ENCODE results near the gene CERS3. TPM values are rescaled to one million over a fixed set of nuclear protein-coding genes. Genes with fewer than 3 reads are reported as not detected.

The CERS3 gene
- total and polyA plus RNA-seq, 2 donors (not counting 1 experiment from before 2014, with no cell fraction given), result 0.12 to 0.34 TPM

GRCh38 chr15:100472736-100473135 is 56.0 kb downstream of the CERS3 start:
- no peak overlapping the region for H3K27ac ChIP-seq (ENCODE audit: low read length in 2 of 2)
- H3K9ac ChIP-seq (ENCODE audit: low read length), result no peak overlapping the region
- Mint-ChIP-seq H3K4me1 (no peaks in the 10 kb centered on the region), H3K4me3 (no peak overlapping the region), H3K27me3 (peaks cover 10% of the 10 kb centered on the region), H3K9me3 (ENCODE audit: insufficient read depth) (peaks cover 14% of the 10 kb centered on the region), H3K27ac (no peak overlapping the region)
- ATAC-seq (ENCODE audit: low read depth) (no peak), DNase-seq (no peak)
- ChIA-PET CTCF (no interaction called here), POLR2A (no interaction called here)
- intact Hi-C loops (cut with micrococcal nuclease), result no loop called here
- H3K4me1 ChIP-seq (ENCODE audit: control insufficient read depth in 2 of 2, insufficient read depth in 2 of 2, low read length in 2 of 2), result no peaks in the 10 kb centered on the region
- H3K79me2 ChIP-seq (ENCODE audit: control insufficient read depth, insufficient read depth, low read length), result no peaks in the 10 kb centered on the region
- H3K36me3 ChIP-seq (replicated peaks in 1 of 2; ENCODE audit: control extremely low read depth in 1 of 2, control insufficient read depth in 1 of 2, extremely low read depth in 1 of 2, insufficient read depth in 2 of 2, low read length in 1 of 2), result no peaks in the 10 kb centered on the region
- H2AFZ ChIP-seq (ENCODE audit: insufficient read depth, low read depth, low read length, poor library complexity, severe bottlenecking), result no peak overlapping the region
- WGBS (ENCODE audit: insufficient coverage), result no CpG with 5 or more reads among the region's 5 CpGs
- TF ChIP-seq EZH2 (IDR thresholded peaks at IDR 0.05; ENCODE audit: borderline replicate concordance, insufficient read depth, low read depth, low read length, poor library complexity, severe bottlenecking) (no peak), CTCF (IDR thresholded peaks at IDR 0.05) (no peak)
- peaks cover 0 to 4% (median 0%) of the 10 kb centered on the region in 4 experiments for H3K27me3 ChIP-seq (replicated peaks in 1 of 4; ENCODE audit: control extremely low read depth in 1 of 4, control insufficient read depth in 3 of 4, insufficient read depth in 4 of 4, low read length in 3 of 4)
- no peaks in the 10 kb centered on the region for H4K20me1 ChIP-seq (ENCODE audit: control insufficient read depth, insufficient read depth, low read length, poor library complexity, severe bottlenecking)
- H3K4me2 ChIP-seq (replicated peaks; ENCODE audit: low read depth, low read length, poor library complexity, severe bottlenecking), result no peak overlapping the region
- peaks cover 2 to 10% (median 3%) of the 10 kb centered on the region in 3 donors for H3K9me3 ChIP-seq (ENCODE audit: control extremely low read depth in 1 of 3, control insufficient read depth in 2 of 3, insufficient read depth in 1 of 3, low read length in 2 of 3)
- no peak overlapping the region for H3K4me3 ChIP-seq (ENCODE audit: control extremely low read depth in 1 of 5, extremely low read depth in 1 of 5, insufficient read depth in 1 of 5, low read depth in 2 of 5, low read length in 4 of 5)

DNA sequence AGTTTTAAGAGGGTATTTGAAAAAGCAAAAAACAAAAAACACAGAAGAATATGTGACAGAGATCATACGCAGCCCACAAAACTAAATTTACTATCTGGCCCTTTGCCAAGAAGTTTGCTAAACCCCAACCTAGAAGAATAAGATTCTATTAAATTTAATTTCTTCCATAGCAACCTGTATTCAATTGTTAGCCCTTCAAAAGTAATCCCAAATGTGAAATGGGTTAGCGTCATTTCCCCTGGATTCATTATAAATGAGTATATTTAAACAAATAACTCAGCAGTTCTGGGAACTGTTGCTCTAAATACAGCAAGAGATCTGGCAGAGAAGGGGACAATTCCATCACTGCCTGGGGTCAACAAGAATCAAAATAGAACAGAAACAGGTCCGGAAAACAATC is 56.8 kb downstream of the CERS3 start:
- WGBS (ENCODE audit: insufficient coverage), result no CpG with 5 or more reads among the region's 3 CpGs
- no peaks in the 10 kb centered on the region for H4K20me1 ChIP-seq (ENCODE audit: control insufficient read depth, insufficient read depth, low read length, poor library complexity, severe bottlenecking)
- H3K9me3 Mint-ChIP-seq (ENCODE audit: insufficient read depth), result peaks cover 12% of the 10 kb centered on the region
- peaks cover 1 to 5% (median 2%) of the 10 kb centered on the region in 3 donors for H3K9me3 ChIP-seq (ENCODE audit: control extremely low read depth in 1 of 3, control insufficient read depth in 2 of 3, insufficient read depth in 1 of 3, low read length in 2 of 3)
- H3K27me3 ChIP-seq (replicated peaks in 1 of 4; ENCODE audit: control extremely low read depth in 1 of 4, control insufficient read depth in 3 of 4, insufficient read depth in 4 of 4, low read length in 3 of 4), result peaks cover 0 to 4% (median 0%) of the 10 kb centered on the region in 4 experiments
- ChIA-PET POLR2A (no interaction called here), CTCF (no interaction called here)
- H3K4me1 Mint-ChIP-seq, result no peaks in the 10 kb centered on the region
- H3K27ac ChIP-seq (ENCODE audit: low read length in 2 of 2), result no peak overlapping the region
- ATAC-seq (ENCODE audit: low read depth) (no peak), DNase-seq (no peak)
- H3K9ac ChIP-seq (ENCODE audit: low read length), result no peak overlapping the region
- no peak for TF ChIP-seq EZH2 (IDR thresholded peaks at IDR 0.05; ENCODE audit: borderline replicate concordance, insufficient read depth, low read depth, low read length, poor library complexity, severe bottlenecking)
- no peak for TF ChIP-seq CTCF (IDR thresholded peaks at IDR 0.05)
- H3K27me3 Mint-ChIP-seq, result peaks cover 10% of the 10 kb centered on the region
- no peak overlapping the region for H3K4me3 Mint-ChIP-seq
- H3K36me3 ChIP-seq (replicated peaks in 1 of 2; ENCODE audit: control extremely low read depth in 1 of 2, control insufficient read depth in 1 of 2, extremely low read depth in 1 of 2, insufficient read depth in 2 of 2, low read length in 1 of 2), result no peaks in the 10 kb centered on the region
- intact Hi-C loops (cut with micrococcal nuclease), result no loop called here
- no peak overlapping the region for H3K4me2 ChIP-seq (replicated peaks; ENCODE audit: low read depth, low read length, poor library complexity, severe bottlenecking)
- H3K79me2 ChIP-seq (ENCODE audit: control insufficient read depth, insufficient read depth, low read length), result no peaks in the 10 kb centered on the region
- no peaks in the 10 kb centered on the region for H3K4me1 ChIP-seq (ENCODE audit: control insufficient read depth in 2 of 2, insufficient read depth in 2 of 2, low read length in 2 of 2)
- H2AFZ ChIP-seq (ENCODE audit: insufficient read depth, low read depth, low read length, poor library complexity, severe bottlenecking), result no peak overlapping the region
- no peak overlapping the region for H3K4me3 ChIP-seq (ENCODE audit: control extremely low read depth in 1 of 5, extremely low read depth in 1 of 5, insufficient read depth in 1 of 5, low read depth in 2 of 5, low read length in 4 of 5)
- no peak overlapping the region for H3K27ac Mint-ChIP-seq
